ENCODE results near the gene SLC16A7.
"Not testable (repeated sequence)": the region's sequence is repeated elsewhere in the genome, so short reads cannot be mapped to it uniquely, and the experiment has no call there.

SLC16A7 gene

GRCh38 chr12:59595883-59596540, at the start of gene SLC16A7:
SLC16A7 (plus strand) TSS chr12:59596029; CDS start chr12:59704802, 108,773 bp downstream.
- peak; percentile 84 for DNase-seq

- no peak for DNase-seq
Observed at GRCh38 chr12:59548930-59549329, 46.9 kb upstream of the SLC16A7 start.

- no peak for DNase-seq
Observed at GRCh38 chr12:59559696-59560095, 36.1 kb upstream of the SLC16A7 start.

- DNase-seq: no peak
Observed at GRCh38 chr12:59570145-59570544, 25.7 kb upstream of the SLC16A7 start.

- no peak for DNase-seq
Observed at GRCh38 chr12:59574406-59574805, 21.4 kb upstream of the SLC16A7 start.

GRCh38 chr12:59575826-59576225, 20.0 kb upstream of the SLC16A7 start:
- no peak for DNase-seq

GRCh38 chr12:59578254-59578653, 17.6 kb upstream of the SLC16A7 start:
- DNase-seq: no peak

GRCh38 chr12:59579631-59580030, 16.2 kb upstream of the SLC16A7 start:
- DNase-seq: no peak

- DNase-seq: no peak
Observed at GRCh38 chr12:59580050-59580449, 15.8 kb upstream of the SLC16A7 start.

- DNase-seq: no peak
Observed at GRCh38 chr12:59583003-59583712, 12.7 kb upstream of the SLC16A7 start.

- DNase-seq: no peak
Observed at GRCh38 chr12:59587710-59588109, 8.1 kb upstream of the SLC16A7 start.

- DNase-seq: no peak
Observed at GRCh38 chr12:59593761-59594160, 2.1 kb upstream of the SLC16A7 start.

- no peak for DNase-seq
Observed at GRCh38 chr12:59594943-59595500, 807 bp upstream of the SLC16A7 start.

GRCh38 chr12:59595565-59595882, 305 bp upstream of the SLC16A7 start:
- DNase-seq: no peak

GRCh38 chr12:59597385-59597781, 1.6 kb downstream of the SLC16A7 start:
- DNase-seq: no peak

GRCh38 chr12:59600171-59600570, 4.3 kb downstream of the SLC16A7 start:
- no peak for DNase-seq

GRCh38 chr12:59603754-59604153, 7.9 kb downstream of the SLC16A7 start:
- no peak for DNase-seq

- DNase-seq: not testable (repeated sequence)
Observed at GRCh38 chr12:59612823-59613434, 17.1 kb downstream of the SLC16A7 start.

GRCh38 chr12:59615392-59616165, 19.8 kb downstream of the SLC16A7 start:
- no peak for DNase-seq

- DNase-seq: no peak
Observed at GRCh38 chr12:59619461-59620240, 23.8 kb downstream of the SLC16A7 start.

GRCh38 chr12:59620326-59620725, 24.5 kb downstream of the SLC16A7 start:
- DNase-seq: no peak

GRCh38 chr12:59624732-59625460, 29.1 kb downstream of the SLC16A7 start:
- DNase-seq: no peak

Measured in NCI-H1694 (cell line).